Immature natural killer cell (primary cell): ENCODE results near the gene IFT81. TPM values are rescaled to one million over a fixed set of nuclear protein-coding genes. Genes with fewer than 3 reads are reported as not detected.
A peak's percentile ranks its signal among the peaks of the same experiment; 100 is the strongest.
"Not testable (repeated sequence)": the region's sequence is repeated elsewhere in the genome, so short reads cannot be mapped to it uniquely, and the experiment has no call there.

Experiments used
- DNase-seq, 3 donors: peaks; one replicate each; pipeline ENCODE4 v3.0.0; 2022; ENCODE audit warnings: mixed read lengths in 1 of 3
- H3K27ac Mint-ChIP-seq, 6 donors: one replicate each; pipeline ENCODE4 v1.8.0; 2020; ENCODE audit warnings: mixed read lengths in 6 of 6, mild to moderate bottlenecking in 5 of 6, inconsistent platforms in 4 of 6, moderate library complexity in 3 of 6
- H3K27me3 Mint-ChIP-seq, 3 donors: one replicate each; pipeline ENCODE4 v1.8.0; 2020 to 2021; ENCODE audit warnings: low read depth in 3 of 3, mild to moderate bottlenecking in 3 of 3, mixed read lengths in 3 of 3, moderate library complexity in 3 of 3, inconsistent platforms in 1 of 3
- H3K36me3 Mint-ChIP-seq, 3 donors: one replicate each; pipeline ENCODE4 v1.8.0; 2020; ENCODE audit warnings: mixed read lengths in 3 of 3, inconsistent platforms in 2 of 3, mild to moderate bottlenecking in 2 of 3
- H3K4me1 Mint-ChIP-seq, 2 donors: one replicate each; pipeline ENCODE4 v1.8.0; 2020; ENCODE audit warnings: inconsistent platforms in 2 of 2, mild to moderate bottlenecking in 2 of 2, mixed read lengths in 2 of 2, moderate library complexity in 1 of 2
- H3K4me3 Mint-ChIP-seq, 5 donors: one replicate each; pipeline ENCODE4 v1.8.0; 2020; ENCODE audit warnings: mild to moderate bottlenecking in 5 of 5, mixed read lengths in 5 of 5, inconsistent platforms in 3 of 5, moderate library complexity in 3 of 5
- H3K9me3 Mint-ChIP-seq, 6 donors: one replicate each; pipeline ENCODE4 v1.8.0; 2020; ENCODE audit warnings: mild to moderate bottlenecking in 6 of 6, mixed read lengths in 6 of 6, inconsistent platforms in 4 of 6, moderate library complexity in 3 of 6
- polyA plus RNA-seq, 3 donors: library from polyadenylated mRNA; unstranded; fragments of 300-500 nt; fragmentation: Illumina TruSeq; gene quantifications; one replicate each; pipeline ENCODE4 v1.2.3, GENCODE V29; 2021

IFT81 gene
- polyA plus RNA-seq, 3 donors from 2014 or later = 0.54 TPM; not detected in 1

- Mint-ChIP-seq H3K4me1 (no peaks in the 10 kb centered on the region), H3K4me3 (no peak overlapping the region), H3K27ac (no peak overlapping the region), H3K9me3 (no peaks in the 10 kb centered on the region), H3K27me3 (peaks cover 0 to 7% (median 0%) of the 10 kb centered on the region in 3 donors), H3K36me3 (no peaks in the 10 kb centered on the region)
- no peak for DNase-seq
These were observed 120.2 kb downstream of the IFT81 start for GRCh38 chr12:110244372-110244771.

GRCh38 chr12:110244829-110245228 lies 120.7 kb downstream of the IFT81 start:
- H3K36me3 Mint-ChIP-seq = no peaks in the 10 kb centered on the region
- no peaks in the 10 kb centered on the region for H3K4me1 Mint-ChIP-seq

GRCh38 chr12:110245369-110245772 lies 121.2 kb downstream of the IFT81 start:
- no peaks in the 10 kb centered on the region for H3K36me3 Mint-ChIP-seq
- H3K4me1 Mint-ChIP-seq = no peaks in the 10 kb centered on the region
- no peak overlapping the region for H3K27ac Mint-ChIP-seq
- H3K27me3 Mint-ChIP-seq = peaks cover 0 to 8% (median 0%) of the 10 kb centered on the region in 3 donors
- peak in 2 of 3 donors; percentile 9 to 20 for DNase-seq
- no peak overlapping the region for H3K4me3 Mint-ChIP-seq
- H3K9me3 Mint-ChIP-seq = no peaks in the 10 kb centered on the region

More at GRCh38 chr12:110244829-110245228, 120.7 kb downstream of the IFT81 start:
- H3K4me3 Mint-ChIP-seq = no peak overlapping the region
- no peak overlapping the region for H3K27ac Mint-ChIP-seq
- no peak for DNase-seq
- no peaks in the 10 kb centered on the region for H3K9me3 Mint-ChIP-seq
- peaks cover 0 to 7% (median 0%) of the 10 kb centered on the region in 3 donors for H3K27me3 Mint-ChIP-seq

- H3K27ac Mint-ChIP-seq = no peak overlapping the region
- no peaks in the 10 kb centered on the region for H3K9me3 Mint-ChIP-seq
- DNase-seq = no peak
- no peak overlapping the region for H3K4me3 Mint-ChIP-seq
- H3K36me3 Mint-ChIP-seq = no peaks in the 10 kb centered on the region
- H3K4me1 Mint-ChIP-seq = no peaks in the 10 kb centered on the region
- H3K27me3 Mint-ChIP-seq = peaks cover 0 to 10% (median 0%) of the 10 kb centered on the region in 3 donors
These were observed 122.6 kb downstream of the IFT81 start for GRCh38 chr12:110246636-110247339.

- Mint-ChIP-seq H3K36me3 (no peaks in the 10 kb centered on the region), H3K9me3 (no peaks in the 10 kb centered on the region), H3K4me3 (no peak overlapping the region), H3K27ac (no peak overlapping the region), H3K4me1 (no peaks in the 10 kb centered on the region), H3K27me3 (peaks cover 0 to 7% (median 0%) of the 10 kb centered on the region in 3 donors)
- no peak for DNase-seq
These were observed 123.4 kb downstream of the IFT81 start for GRCh38 chr12:110247340-110248095.

GRCh38 chr12:110248096-110248447 lies 123.9 kb downstream of the IFT81 start:
- Mint-ChIP-seq H3K27me3 (peaks cover 0 to 7% (median 0%) of the 10 kb centered on the region in 3 donors), H3K9me3 (no peaks in the 10 kb centered on the region), H3K36me3 (no peaks in the 10 kb centered on the region), H3K4me1 (no peaks in the 10 kb centered on the region), H3K4me3 (no peak overlapping the region), H3K27ac (no peak overlapping the region)
- DNase-seq = no peak

- Mint-ChIP-seq H3K27me3 (peaks cover 0 to 7% (median 0%) of the 10 kb centered on the region in 3 donors), H3K9me3 (no peaks in the 10 kb centered on the region), H3K27ac (no peak overlapping the region), H3K4me1 (no peaks in the 10 kb centered on the region), H3K36me3 (no peaks in the 10 kb centered on the region), H3K4me3 (no peak overlapping the region)
- no peak for DNase-seq
These were observed 124.9 kb downstream of the IFT81 start for GRCh38 chr12:110249105-110249504.

GRCh38 chr12:110249716-110250225 lies 125.6 kb downstream of the IFT81 start:
- Mint-ChIP-seq H3K27me3 (peaks cover 0 to 7% (median 0%) of the 10 kb centered on the region in 3 donors), H3K4me1 (no peaks in the 10 kb centered on the region), H3K9me3 (no peaks in the 10 kb centered on the region), H3K36me3 (no peaks in the 10 kb centered on the region), H3K4me3 (no peak overlapping the region), H3K27ac (peak overlapping the region in 1 of 6 donors; percentile 49)
- no peak for DNase-seq

- peaks cover 0 to 8% (median 0%) of the 10 kb centered on the region in 3 donors for H3K27me3 Mint-ChIP-seq
- no peak overlapping the region for H3K27ac Mint-ChIP-seq
- no peak for DNase-seq
- no peaks in the 10 kb centered on the region for H3K4me1 Mint-ChIP-seq
- H3K36me3 Mint-ChIP-seq = no peaks in the 10 kb centered on the region
- H3K9me3 Mint-ChIP-seq = no peaks in the 10 kb centered on the region
- H3K4me3 Mint-ChIP-seq = no peak overlapping the region
These were observed 127.2 kb downstream of the IFT81 start for GRCh38 chr12:110251381-110251780.

GRCh38 chr12:110252716-110253115 lies 128.6 kb downstream of the IFT81 start:
- Mint-ChIP-seq H3K36me3 (no peaks in the 10 kb centered on the region), H3K4me3 (no peak overlapping the region), H3K27ac (no peak overlapping the region), H3K27me3 (peaks cover 0 to 8% (median 0%) of the 10 kb centered on the region in 3 donors), H3K9me3 (no peaks in the 10 kb centered on the region), H3K4me1 (peaks cover 0 to 2% of the 10 kb centered on the region in 2 donors)
- DNase-seq = no peak

- Mint-ChIP-seq H3K4me1 (peaks cover 0 to 2% of the 10 kb centered on the region in 2 donors), H3K9me3 (no peaks in the 10 kb centered on the region), H3K27me3 (peaks cover 0 to 9% (median under 1%) of the 10 kb centered on the region in 3 donors), H3K4me3 (no peak overlapping the region), H3K36me3 (no peaks in the 10 kb centered on the region), H3K27ac (no peak overlapping the region)
- no peak for DNase-seq
These were observed 129.0 kb downstream of the IFT81 start for GRCh38 chr12:110253176-110253575.

- H3K4me1 Mint-ChIP-seq = peaks cover 0 to 2% of the 10 kb centered on the region in 2 donors
- peak overlapping the region in 1 of 6 donors; percentile 4 for H3K27ac Mint-ChIP-seq
- DNase-seq = no peak
- no peak overlapping the region for H3K4me3 Mint-ChIP-seq
- H3K9me3 Mint-ChIP-seq = no peaks in the 10 kb centered on the region
- peaks cover 0 to 10% (median 1%) of the 10 kb centered on the region in 3 donors for H3K27me3 Mint-ChIP-seq
- H3K36me3 Mint-ChIP-seq = no peaks in the 10 kb centered on the region
These were observed 130.9 kb downstream of the IFT81 start for GRCh38 chr12:110254971-110255540.

- H3K36me3 Mint-ChIP-seq, H3K27ac Mint-ChIP-seq: not testable (repeated sequence)
These were observed 131.8 kb downstream of the IFT81 start for GRCh38 chr12:110255890-110256456.

More at GRCh38 chr12:110255890-110256456, 131.8 kb downstream of the IFT81 start:
- not testable (repeated sequence) for H3K9me3 Mint-ChIP-seq, H3K4me3 Mint-ChIP-seq, H3K4me1 Mint-ChIP-seq, H3K27me3 Mint-ChIP-seq, DNase-seq
